HG03139 (cell line): Measurements from ENCODE around the gene HMCES.
"Not testable (repeated sequence)": the region's sequence is repeated elsewhere in the genome, so short reads cannot be mapped to it uniquely, and the experiment has no call there.

ENCODE experiments used
- ATAC-seq: cut with Tn5 transposase; IDR thresholded peaks from one replicate; pipeline ENCODE4 v1.9.1; 2021; ENCODE audit not compliant: unreplicated experiment

Gene HMCES

GRCh38 chr3:129346695-129347457, 68.2 kb downstream of the HMCES start:
- ATAC-seq, result no peak

- ATAC-seq, result no peak
Observed at GRCh38 chr3:129347458-129347845, 68.8 kb downstream of the HMCES start.

GRCh38 chr3:129348734-129349133, 70.1 kb downstream of the HMCES start:
- no peak for ATAC-seq

- not testable (repeated sequence) for ATAC-seq
Observed at GRCh38 chr3:129349169-129349568, 70.5 kb downstream of the HMCES start.

GRCh38 chr3:129349791-129350190, 71.1 kb downstream of the HMCES start:
- ATAC-seq, result no peak

- no peak for ATAC-seq
Observed at GRCh38 chr3:129352045-129352444, 73.4 kb downstream of the HMCES start.

GRCh38 chr3:129352650-129353588, 74.2 kb downstream of the HMCES start:
- ATAC-seq, result no peak

- no peak for ATAC-seq
Observed at GRCh38 chr3:129353589-129353941, 74.9 kb downstream of the HMCES start.
